OCI-LY3 (cell line): ENCODE results near the gene ZNF429.

Experiments used
- H2AFZ ChIP-seq: fragments of 200-600, 300-600 bp; shearing (Covaris generic); 2 replicates; pipeline ENCODE4 v1.6.0; 2014; ENCODE audit warnings: antibody characterized with exemption, low read depth, low read length
- H3K27ac ChIP-seq: fragments of 200-600, 300-600 bp; sonication (generic); 2 replicates; pipeline ENCODE4 v1.5.1; 2014; ENCODE audit warnings: mild to moderate bottlenecking, low read length, moderate library complexity, mixed read lengths
- H3K27me3 ChIP-seq: fragments of 200-600, 300-600 bp; sonication (generic); 2 replicates; pipeline ENCODE4 v1.6.1; 2014; ENCODE audit warnings: low read depth, low read length, mixed read lengths
- H3K36me3 ChIP-seq: fragments of 200-600, 300-600 bp; sonication (generic); replicated peaks from 2 replicates; pipeline ENCODE3; 2014; ENCODE audit warnings: low read depth, low read length, mixed read lengths
- H3K4me1 ChIP-seq: fragments of 300-600, 200-600 bp; sonication (generic); 2 replicates; pipeline ENCODE4 v1.6.1; 2014; ENCODE audit warnings: low read length, mixed read lengths
- H3K4me2 ChIP-seq: fragments of 200-600, 300-600 bp; sonication (generic); 2 replicates; pipeline ENCODE4 v1.6.1; 2014; ENCODE audit warnings: low read length, mixed read lengths
- H3K4me3 ChIP-seq: fragments of 300-600, 200-600 bp; sonication (generic); 2 replicates; pipeline ENCODE4 v1.5.1; 2014; ENCODE audit warnings: antibody characterized with exemption, mild to moderate bottlenecking, low read length, moderate library complexity
- H3K79me2 ChIP-seq: fragments of 300-600, 200-600 bp; shearing (Covaris generic); 2 replicates; pipeline ENCODE4 v1.6.1; 2014; ENCODE audit warnings: mild to moderate bottlenecking, low read length, mixed read lengths
- H3K9ac ChIP-seq: fragments of 300-600, 200-600 bp; shearing (Covaris generic); 2 replicates; pipeline ENCODE4 v1.6.0; 2014; ENCODE audit warnings: mild to moderate bottlenecking, low read length, moderate library complexity
- H3K9me3 ChIP-seq: fragments of 200-600, 300-600 bp; shearing (Covaris generic); 2 replicates; pipeline ENCODE4 v1.6.1; 2014; ENCODE audit warnings: low read length, mixed read lengths; ENCODE audit not compliant: insufficient read depth
- H4K20me1 ChIP-seq: fragments of 200-600, 300-600 bp; sonication (generic); 2 replicates; pipeline ENCODE4 v1.6.1; 2016; ENCODE audit warnings: low read length, mixed read lengths; ENCODE audit not compliant: insufficient read depth
- EZH2phosphoT487 ChIP-seq: fragments of 200-600 bp; shearing (Covaris generic); IDR thresholded peaks from 2 replicates; pipeline ENCODE4 v1.6.1; 2018; ENCODE audit warnings: antibody characterized with exemption, mixed run types, low read depth
- TF ChIP-seq, protein P1 (sequence below): fragments of 200-600, 300-600 bp; sonication (generic); IDR thresholded peaks from 2 replicates; pipeline ENCODE4 v1.5.1; 2014; ENCODE audit warnings: antibody characterized with exemption, low read length, low read depth

The ZNF429 gene

DNA sequence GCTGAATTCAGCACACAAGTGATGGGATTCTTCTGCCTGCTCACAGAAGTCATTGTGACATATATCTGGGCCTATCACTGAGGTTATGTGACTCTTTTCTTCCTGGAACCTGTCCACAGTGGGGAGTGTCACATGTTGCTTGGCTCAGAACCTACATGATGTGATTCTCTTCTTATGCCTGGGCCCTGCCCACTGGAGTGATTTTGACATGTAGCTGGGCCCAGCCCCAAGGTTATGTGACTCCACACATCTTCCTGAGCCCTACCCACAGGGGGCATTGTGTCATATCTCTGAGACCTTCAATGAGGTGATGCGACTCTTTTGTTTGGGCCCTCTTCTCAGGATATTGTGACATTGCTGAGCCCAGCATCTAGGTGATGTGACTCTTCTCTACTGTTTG is 17.4 kb upstream of the ZNF429 start:
- no peaks in the 10 kb centered on the region for H4K20me1 ChIP-seq
- H3K36me3 ChIP-seq: peaks cover 2% of the 10 kb centered on the region
- H2AFZ ChIP-seq: no peak overlapping the region
- TF ChIP-seq EZH2phosphoT487: no peak
- TF ChIP-seq, protein P1, sequence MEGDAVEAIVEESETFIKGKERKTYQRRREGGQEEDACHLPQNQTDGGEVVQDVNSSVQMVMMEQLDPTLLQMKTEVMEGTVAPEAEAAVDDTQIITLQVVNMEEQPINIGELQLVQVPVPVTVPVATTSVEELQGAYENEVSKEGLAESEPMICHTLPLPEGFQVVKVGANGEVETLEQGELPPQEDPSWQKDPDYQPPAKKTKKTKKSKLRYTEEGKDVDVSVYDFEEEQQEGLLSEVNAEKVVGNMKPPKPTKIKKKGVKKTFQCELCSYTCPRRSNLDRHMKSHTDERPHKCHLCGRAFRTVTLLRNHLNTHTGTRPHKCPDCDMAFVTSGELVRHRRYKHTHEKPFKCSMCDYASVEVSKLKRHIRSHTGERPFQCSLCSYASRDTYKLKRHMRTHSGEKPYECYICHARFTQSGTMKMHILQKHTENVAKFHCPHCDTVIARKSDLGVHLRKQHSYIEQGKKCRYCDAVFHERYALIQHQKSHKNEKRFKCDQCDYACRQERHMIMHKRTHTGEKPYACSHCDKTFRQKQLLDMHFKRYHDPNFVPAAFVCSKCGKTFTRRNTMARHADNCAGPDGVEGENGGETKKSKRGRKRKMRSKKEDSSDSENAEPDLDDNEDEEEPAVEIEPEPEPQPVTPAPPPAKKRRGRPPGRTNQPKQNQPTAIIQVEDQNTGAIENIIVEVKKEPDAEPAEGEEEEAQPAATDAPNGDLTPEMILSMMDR: no peak
- H3K4me3 ChIP-seq: no peak overlapping the region
- H3K9ac ChIP-seq: no peak overlapping the region
- H3K27ac ChIP-seq: no peak overlapping the region
- no peaks in the 10 kb centered on the region for H3K9me3 ChIP-seq
- no peaks in the 10 kb centered on the region for H3K79me2 ChIP-seq
- no peaks in the 10 kb centered on the region for H3K4me1 ChIP-seq
- H3K27me3 ChIP-seq: no peaks in the 10 kb centered on the region
- H3K4me2 ChIP-seq: no peak overlapping the region

DNA sequence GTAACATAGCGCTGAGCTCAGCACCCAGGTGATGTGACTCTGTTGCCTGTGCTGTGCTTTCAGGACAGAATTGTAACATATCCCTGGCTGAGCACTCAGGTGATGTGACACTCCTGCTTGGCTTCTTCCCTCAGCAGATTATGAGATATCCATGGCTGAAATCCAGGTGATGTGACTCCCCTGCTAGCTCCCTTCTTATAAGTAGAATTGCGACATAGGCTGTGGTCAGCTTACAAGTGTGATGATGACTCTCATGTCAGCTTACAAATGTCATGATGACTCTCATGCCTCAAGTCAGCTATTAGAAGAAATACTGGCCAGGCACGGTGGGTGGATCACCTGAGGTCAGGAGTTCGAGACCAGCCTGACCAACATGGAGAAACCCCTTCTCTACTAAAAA is 14.3 kb upstream of the ZNF429 start:
- Histone ChIP-seq H3K9me3 (no peaks in the 10 kb centered on the region), H4K20me1 (no peaks in the 10 kb centered on the region), H3K36me3 (no peaks in the 10 kb centered on the region), H3K4me3 (no peak overlapping the region), H2AFZ (no peak overlapping the region), H3K79me2 (no peaks in the 10 kb centered on the region), H3K27ac (no peak overlapping the region), H3K27me3 (no peaks in the 10 kb centered on the region), H3K4me1 (no peaks in the 10 kb centered on the region), H3K9ac (no peak overlapping the region), H3K4me2 (no peak overlapping the region)
- TF ChIP-seq, protein P1: no peak
- TF ChIP-seq EZH2phosphoT487: no peak

DNA sequence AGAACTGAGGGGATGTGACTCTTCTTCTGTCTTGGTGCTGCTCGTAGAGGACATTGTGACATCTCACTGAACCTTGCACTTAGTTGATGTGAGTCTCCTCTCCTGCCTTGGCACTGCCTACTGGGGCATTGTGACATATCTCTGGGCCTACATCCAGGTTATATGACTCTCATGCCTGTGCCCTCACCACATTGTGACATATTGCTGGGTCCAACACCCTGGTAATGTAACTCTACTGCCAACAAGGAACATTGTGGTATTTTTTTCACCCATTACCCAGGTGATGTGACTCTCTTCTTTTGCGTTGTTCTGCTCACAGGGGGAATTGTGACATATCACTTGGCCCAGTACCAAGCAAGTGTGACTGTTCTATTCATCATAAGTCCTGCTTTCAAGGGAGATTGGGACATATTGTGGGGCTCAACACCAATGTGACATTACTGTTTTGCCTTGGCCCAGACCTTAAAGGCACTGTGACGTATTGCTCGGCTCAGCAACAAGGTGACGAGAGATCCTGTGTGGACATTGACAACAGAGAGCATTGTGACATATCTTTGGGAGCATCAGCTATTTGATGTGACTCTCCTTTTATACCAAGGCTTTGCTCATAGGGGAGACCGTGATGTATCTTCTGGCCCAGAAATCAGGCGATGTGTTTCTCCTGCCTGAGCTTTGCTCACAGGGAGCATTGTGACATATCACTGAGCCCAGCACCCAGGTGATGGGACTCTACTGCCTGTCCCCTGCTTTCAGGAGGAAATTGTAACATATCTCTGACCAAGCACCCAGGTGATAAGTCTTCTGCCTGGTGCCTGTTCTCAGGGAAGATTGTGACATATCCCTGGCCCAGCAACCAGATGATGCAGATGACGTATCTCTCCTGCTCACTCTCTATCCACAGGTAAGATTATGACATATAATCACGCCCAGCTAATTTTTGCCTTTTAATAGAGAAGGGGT is 12.2 kb upstream of the ZNF429 start:
- Histone ChIP-seq H3K9ac (no peak overlapping the region), H3K36me3 (no peaks in the 10 kb centered on the region), H3K27me3 (no peaks in the 10 kb centered on the region), H3K4me1 (no peaks in the 10 kb centered on the region), H3K4me2 (no peak overlapping the region), H2AFZ (no peak overlapping the region), H3K9me3 (no peaks in the 10 kb centered on the region), H3K4me3 (no peak overlapping the region), H3K79me2 (no peaks in the 10 kb centered on the region), H4K20me1 (no peaks in the 10 kb centered on the region), H3K27ac (no peak overlapping the region)
- TF ChIP-seq, protein P1: no peak
- no peak for TF ChIP-seq EZH2phosphoT487

DNA sequence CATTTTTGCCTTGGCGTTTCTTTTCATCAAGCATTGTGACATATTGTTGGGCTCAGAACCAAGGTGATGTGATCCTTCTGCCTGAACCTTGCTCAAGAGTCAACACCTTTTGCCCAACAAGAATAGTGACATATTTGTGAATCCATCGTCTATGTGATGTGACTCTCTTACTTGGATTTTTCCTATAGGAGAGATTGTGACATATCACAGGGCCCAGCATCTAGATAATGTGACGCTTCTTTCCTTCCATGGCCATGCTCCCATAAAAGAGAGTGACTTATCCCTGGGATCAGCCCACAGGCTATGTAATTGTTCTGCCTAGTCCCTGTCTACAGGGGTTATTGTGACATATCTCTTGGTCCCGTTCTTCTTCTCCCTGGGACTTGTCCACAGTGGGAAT is 8.5 kb upstream of the ZNF429 start:
- Histone ChIP-seq H2AFZ (no peak overlapping the region), H3K9ac (no peak overlapping the region), H3K9me3 (no peaks in the 10 kb centered on the region), H3K27ac (no peak overlapping the region), H3K79me2 (no peaks in the 10 kb centered on the region), H4K20me1 (no peaks in the 10 kb centered on the region), H3K36me3 (no peaks in the 10 kb centered on the region), H3K27me3 (no peaks in the 10 kb centered on the region), H3K4me1 (no peaks in the 10 kb centered on the region), H3K4me3 (no peak overlapping the region), H3K4me2 (no peak overlapping the region)
- TF ChIP-seq, protein P1: no peak
- no peak for TF ChIP-seq EZH2phosphoT487
